Measurements from ENCODE around the gene CTNNA3. TPM values are rescaled to one million over a fixed set of nuclear protein-coding genes. Genes with fewer than 3 reads are reported as not detected.

CTNNA3 gene
- total RNA-seq, 4 donors from 2014 or later = 14.3 to 49.5 (median 24.2) TPM

DNA sequence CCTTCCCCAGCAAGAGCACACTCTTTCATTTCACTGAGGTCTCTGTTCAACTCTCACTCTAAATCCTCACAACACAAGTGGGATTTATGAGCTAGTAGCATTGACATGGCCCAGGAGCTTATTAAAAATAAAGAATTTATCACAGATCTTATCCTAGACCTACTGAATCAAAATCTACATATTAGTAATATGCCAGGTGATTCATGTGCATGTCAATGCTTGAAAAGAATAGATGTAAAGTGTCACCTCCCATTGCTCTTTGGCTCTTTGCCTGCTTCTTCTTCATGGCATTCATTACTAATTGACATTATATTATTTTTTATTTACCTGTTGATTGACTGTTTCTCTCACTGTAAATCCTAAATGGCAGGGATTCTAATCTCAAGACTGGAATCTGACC, 1229.4 kb downstream of the CTNNA3 start:
- H3K36me3 ChIP-seq = no peaks in the 10 kb centered on the region
- DNase-seq (no peak), ATAC-seq (no peak)
- intact Hi-C loops (cut with DNase I; ENCODE audit: low total_unique reads) = no loop called here
- no peaks in the 10 kb centered on the region for H3K4me1 ChIP-seq
- TF ChIP-seq, protein P1, sequence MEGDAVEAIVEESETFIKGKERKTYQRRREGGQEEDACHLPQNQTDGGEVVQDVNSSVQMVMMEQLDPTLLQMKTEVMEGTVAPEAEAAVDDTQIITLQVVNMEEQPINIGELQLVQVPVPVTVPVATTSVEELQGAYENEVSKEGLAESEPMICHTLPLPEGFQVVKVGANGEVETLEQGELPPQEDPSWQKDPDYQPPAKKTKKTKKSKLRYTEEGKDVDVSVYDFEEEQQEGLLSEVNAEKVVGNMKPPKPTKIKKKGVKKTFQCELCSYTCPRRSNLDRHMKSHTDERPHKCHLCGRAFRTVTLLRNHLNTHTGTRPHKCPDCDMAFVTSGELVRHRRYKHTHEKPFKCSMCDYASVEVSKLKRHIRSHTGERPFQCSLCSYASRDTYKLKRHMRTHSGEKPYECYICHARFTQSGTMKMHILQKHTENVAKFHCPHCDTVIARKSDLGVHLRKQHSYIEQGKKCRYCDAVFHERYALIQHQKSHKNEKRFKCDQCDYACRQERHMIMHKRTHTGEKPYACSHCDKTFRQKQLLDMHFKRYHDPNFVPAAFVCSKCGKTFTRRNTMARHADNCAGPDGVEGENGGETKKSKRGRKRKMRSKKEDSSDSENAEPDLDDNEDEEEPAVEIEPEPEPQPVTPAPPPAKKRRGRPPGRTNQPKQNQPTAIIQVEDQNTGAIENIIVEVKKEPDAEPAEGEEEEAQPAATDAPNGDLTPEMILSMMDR (IDR thresholded peaks at IDR 0.05 in 4 of 5, conservative IDR thresholded peaks at IDR 0.05 in 1 of 5) = no peak
- TF ChIP-seq POLR2A (IDR thresholded peaks at IDR 0.05) = no peak
- in situ Hi-C loops (cut with MboI; ENCODE audit: low sequenced_read_pairs in 4 of 4) = no loop called here
- no peak overlapping the region for H3K27ac ChIP-seq
- no peak overlapping the region for H3K4me3 ChIP-seq
- no peaks in the 10 kb centered on the region for H3K27me3 ChIP-seq
- no peaks in the 10 kb centered on the region for H3K9me3 ChIP-seq

DNA sequence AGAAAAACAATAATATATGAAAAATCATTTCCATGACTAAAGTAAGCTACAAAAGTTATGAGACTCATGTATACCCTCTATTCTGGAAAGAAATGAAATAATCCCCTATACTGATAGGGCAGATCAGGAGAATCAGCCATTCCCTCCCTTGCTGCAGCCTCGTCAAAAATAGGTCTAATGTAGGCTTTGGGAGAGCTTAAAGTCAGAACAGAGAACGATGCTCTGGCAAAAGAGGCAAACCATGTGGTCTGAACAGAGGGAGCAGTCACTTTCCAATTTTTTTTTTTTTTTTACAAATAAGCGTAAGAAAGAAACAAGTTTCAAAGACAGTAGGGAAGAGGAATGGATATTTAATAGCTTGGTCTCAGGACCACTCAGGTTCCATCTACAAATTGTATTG, 1232.4 kb downstream of the CTNNA3 start:
- Histone ChIP-seq H3K4me1 (no peaks in the 10 kb centered on the region), H3K27ac (no peak overlapping the region), H3K9me3 (no peaks in the 10 kb centered on the region), H3K4me3 (no peak overlapping the region), H3K27me3 (no peaks in the 10 kb centered on the region), H3K36me3 (no peaks in the 10 kb centered on the region)
- intact Hi-C loops (cut with DNase I; ENCODE audit: low total_unique reads) (no loop called here), in situ Hi-C loops (cut with MboI; ENCODE audit: low sequenced_read_pairs in 4 of 4) (no loop called here)
- ATAC-seq (no peak), DNase-seq (no peak)
- TF ChIP-seq, protein P1 (IDR thresholded peaks at IDR 0.05 in 4 of 5, conservative IDR thresholded peaks at IDR 0.05 in 1 of 5) = no peak
- no peak for TF ChIP-seq POLR2A (IDR thresholded peaks at IDR 0.05)

DNA sequence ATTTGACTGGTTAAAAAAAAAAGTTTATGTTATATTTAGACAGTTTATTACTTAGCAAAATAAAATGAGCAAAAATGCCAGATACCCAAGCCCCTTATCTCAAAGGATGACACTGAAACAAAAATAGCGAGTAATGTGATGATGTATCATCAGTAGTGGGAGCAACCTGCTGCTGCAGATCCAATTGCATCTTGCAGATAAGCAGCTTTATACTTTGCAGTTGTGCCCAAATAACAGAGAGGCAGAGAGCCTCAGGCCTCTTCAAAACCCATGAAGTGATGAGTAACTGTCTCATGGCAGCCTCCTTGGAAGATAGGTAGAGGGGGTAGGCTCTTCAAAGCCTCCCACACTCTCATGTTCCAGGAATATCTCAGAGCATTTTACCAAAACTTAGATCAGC, 1238.4 kb downstream of the CTNNA3 start:
- no peaks in the 10 kb centered on the region for H3K9me3 ChIP-seq
- no peaks in the 10 kb centered on the region for H3K36me3 ChIP-seq
- in situ Hi-C loops (cut with MboI; ENCODE audit: low sequenced_read_pairs in 4 of 4) (no loop called here), intact Hi-C loops (cut with DNase I; ENCODE audit: low total_unique reads) (no loop called here)
- no peaks in the 10 kb centered on the region for H3K4me1 ChIP-seq
- no peak for TF ChIP-seq POLR2A (IDR thresholded peaks at IDR 0.05)
- TF ChIP-seq, protein P1 (IDR thresholded peaks at IDR 0.05 in 4 of 5, conservative IDR thresholded peaks at IDR 0.05 in 1 of 5) = no peak
- no peak for DNase-seq
- no peak overlapping the region for H3K27ac ChIP-seq
- no peaks in the 10 kb centered on the region for H3K27me3 ChIP-seq
- no peak overlapping the region for H3K4me3 ChIP-seq
- no peak for ATAC-seq

DNA sequence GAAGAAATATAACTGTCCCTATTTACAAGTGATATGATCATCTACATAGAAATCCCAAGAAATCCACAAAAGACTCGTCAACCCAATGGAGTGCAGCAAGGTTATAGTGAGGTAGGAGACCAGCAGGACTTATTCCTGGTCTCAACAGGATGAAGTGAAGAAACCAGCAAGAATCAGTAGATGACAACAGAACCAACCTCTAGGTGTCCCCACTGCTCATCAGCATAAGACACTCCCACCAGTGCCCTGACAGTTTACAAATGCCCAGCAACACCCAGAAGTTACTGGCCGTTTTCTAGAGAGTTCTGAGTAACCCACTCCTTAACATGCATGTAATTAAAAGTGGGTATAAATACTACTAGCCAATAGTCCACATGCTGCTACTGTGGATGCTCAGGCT, 1240.7 kb downstream of the CTNNA3 start:
- no peaks in the 10 kb centered on the region for H3K9me3 ChIP-seq
- H3K4me3 ChIP-seq = no peak overlapping the region
- in situ Hi-C loops (cut with MboI; ENCODE audit: low sequenced_read_pairs in 4 of 4) (no loop called here), intact Hi-C loops (cut with DNase I; ENCODE audit: low total_unique reads) (no loop called here)
- ATAC-seq = no peak
- no peaks in the 10 kb centered on the region for H3K36me3 ChIP-seq
- no peak for DNase-seq
- no peaks in the 10 kb centered on the region for H3K27me3 ChIP-seq
- no peak overlapping the region for H3K27ac ChIP-seq
- no peak for TF ChIP-seq POLR2A (IDR thresholded peaks at IDR 0.05)
- TF ChIP-seq, protein P1 (IDR thresholded peaks at IDR 0.05 in 4 of 5, conservative IDR thresholded peaks at IDR 0.05 in 1 of 5) = no peak
- no peaks in the 10 kb centered on the region for H3K4me1 ChIP-seq

DNA sequence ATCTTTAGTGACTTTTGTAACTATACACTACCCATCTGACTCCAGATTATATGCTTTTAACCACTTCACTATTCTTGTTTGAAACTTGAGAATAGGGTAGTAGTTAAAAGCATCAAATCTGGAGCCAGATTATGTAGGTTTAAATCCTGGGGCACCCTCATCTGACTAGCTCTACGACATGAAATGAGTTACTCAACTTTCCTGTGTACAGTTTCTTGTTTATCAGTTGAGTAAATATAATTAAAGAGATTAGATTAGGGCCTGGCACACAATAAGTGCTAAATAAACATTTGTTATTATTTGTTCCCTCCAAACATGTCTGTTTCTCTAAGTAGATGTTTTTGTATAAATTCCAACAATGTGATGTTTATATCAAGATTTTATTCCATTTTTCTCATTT, 1255.4 kb downstream of the CTNNA3 start:
- H3K4me1 ChIP-seq = no peaks in the 10 kb centered on the region
- in situ Hi-C loops (cut with MboI; ENCODE audit: low sequenced_read_pairs in 4 of 4) = no loop called here
- no peak for DNase-seq
- TF ChIP-seq POLR2A (IDR thresholded peaks at IDR 0.05) = no peak
- TF ChIP-seq, protein P1 (IDR thresholded peaks at IDR 0.05 in 4 of 5, conservative IDR thresholded peaks at IDR 0.05 in 1 of 5) = no peak
- H3K4me3 ChIP-seq = no peak overlapping the region
- H3K27me3 ChIP-seq = no peaks in the 10 kb centered on the region
- no peaks in the 10 kb centered on the region for H3K9me3 ChIP-seq
- H3K27ac ChIP-seq = no peak overlapping the region
- no peak for ATAC-seq
- no peaks in the 10 kb centered on the region for H3K36me3 ChIP-seq
- intact Hi-C loops (cut with DNase I; ENCODE audit: low total_unique reads) = no loop called here
